C4-2B (cell line): ENCODE measurements around the gene SMIM1.
"Not testable (repeated sequence)": the region's sequence is repeated elsewhere in the genome, so short reads cannot be mapped to it uniquely, and the experiment has no call there.

ENCODE experiments used
- H3K27ac ChIP-seq: fragments of 450-650 bp; 2 replicates; pipeline ENCODE4 v1.5.1; 2017
- ZFX ChIP-seq: fragments of 450-650 bp; IDR thresholded peaks from 2 replicates; pipeline ENCODE4 v1.6.1; 2017
- TF ChIP-seq, protein P1 (sequence below): fragments of 450-650 bp; conservative IDR thresholded peaks from 2 replicates; pipeline ENCODE4 v1.5.1; 2017; ENCODE audit warnings: mild to moderate bottlenecking

Gene SMIM1

GRCh38 chr1:3745071-3745470 is 27.5 kb upstream of the SMIM1 start:
- TF ChIP-seq, protein P1, sequence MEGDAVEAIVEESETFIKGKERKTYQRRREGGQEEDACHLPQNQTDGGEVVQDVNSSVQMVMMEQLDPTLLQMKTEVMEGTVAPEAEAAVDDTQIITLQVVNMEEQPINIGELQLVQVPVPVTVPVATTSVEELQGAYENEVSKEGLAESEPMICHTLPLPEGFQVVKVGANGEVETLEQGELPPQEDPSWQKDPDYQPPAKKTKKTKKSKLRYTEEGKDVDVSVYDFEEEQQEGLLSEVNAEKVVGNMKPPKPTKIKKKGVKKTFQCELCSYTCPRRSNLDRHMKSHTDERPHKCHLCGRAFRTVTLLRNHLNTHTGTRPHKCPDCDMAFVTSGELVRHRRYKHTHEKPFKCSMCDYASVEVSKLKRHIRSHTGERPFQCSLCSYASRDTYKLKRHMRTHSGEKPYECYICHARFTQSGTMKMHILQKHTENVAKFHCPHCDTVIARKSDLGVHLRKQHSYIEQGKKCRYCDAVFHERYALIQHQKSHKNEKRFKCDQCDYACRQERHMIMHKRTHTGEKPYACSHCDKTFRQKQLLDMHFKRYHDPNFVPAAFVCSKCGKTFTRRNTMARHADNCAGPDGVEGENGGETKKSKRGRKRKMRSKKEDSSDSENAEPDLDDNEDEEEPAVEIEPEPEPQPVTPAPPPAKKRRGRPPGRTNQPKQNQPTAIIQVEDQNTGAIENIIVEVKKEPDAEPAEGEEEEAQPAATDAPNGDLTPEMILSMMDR, result no peak
- TF ChIP-seq ZFX, result no peak
- no peak overlapping the region for H3K27ac ChIP-seq

DNA sequence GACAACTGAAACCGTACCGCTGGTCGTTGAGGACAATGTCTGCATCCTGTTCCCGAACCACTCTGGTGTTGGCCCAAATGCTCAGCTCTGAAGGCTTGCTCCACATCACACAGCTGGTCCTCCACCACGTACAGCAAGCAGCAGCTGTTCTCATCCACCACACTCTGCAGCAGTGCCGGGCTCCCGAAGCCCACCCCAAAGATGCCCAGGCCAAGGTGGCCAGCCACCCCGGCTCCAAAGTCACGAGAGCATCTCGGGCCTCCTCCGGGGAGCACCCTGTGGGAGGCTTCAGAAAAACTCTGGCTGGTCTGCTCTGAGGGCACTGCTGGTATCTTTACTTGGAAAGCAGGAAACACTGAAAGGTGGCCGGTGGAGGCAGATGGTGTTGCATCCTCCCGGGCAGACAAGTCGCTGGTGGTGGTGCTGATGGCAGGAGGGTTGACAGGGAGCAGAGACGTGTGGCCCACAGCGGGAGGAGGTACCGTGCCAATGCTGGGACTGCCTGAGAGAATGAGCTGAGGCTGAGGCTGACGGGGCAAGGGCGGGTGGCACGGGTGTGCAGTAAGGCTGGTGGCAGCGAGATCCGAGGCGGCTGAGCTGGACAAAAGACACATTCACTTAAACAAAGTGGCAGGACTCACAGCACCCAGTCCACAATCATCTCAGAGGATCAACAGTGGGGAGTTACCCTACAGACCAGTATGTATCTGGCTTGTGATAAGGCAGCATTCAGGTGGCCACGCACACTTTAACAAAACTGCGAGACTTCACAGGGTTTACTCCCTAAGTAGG is 26.8 kb upstream of the SMIM1 start:
- TF ChIP-seq, protein P1, result no peak
- TF ChIP-seq ZFX, result no peak

DNA sequence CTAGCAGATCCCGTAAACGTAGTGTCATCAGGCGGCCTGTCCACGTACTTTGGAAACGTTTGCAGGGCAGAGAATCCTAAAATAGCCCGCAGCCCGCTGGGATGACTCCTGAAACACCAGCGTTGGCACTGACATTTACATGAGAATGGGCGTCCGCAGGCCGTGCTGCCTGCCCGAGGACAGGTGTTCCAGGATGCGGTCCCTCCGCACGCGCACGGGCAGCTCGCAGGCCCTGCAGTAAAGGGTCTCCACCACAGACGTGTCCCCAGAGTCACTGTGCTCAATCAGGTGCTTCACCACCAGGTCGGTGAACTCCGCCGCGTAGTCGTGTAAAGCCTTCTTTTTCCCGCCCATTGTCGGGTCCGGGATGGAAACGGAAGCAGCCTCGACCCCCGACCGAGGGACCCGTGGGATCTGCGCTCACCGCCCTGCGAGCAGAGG is 26.1 kb upstream of the SMIM1 start:
- TF ChIP-seq, protein P1, result no peak
- TF ChIP-seq ZFX, result no peak
- H3K27ac ChIP-seq, result peak overlapping the region; percentile 83

More for the DNA sequence above, 26.8 kb upstream of the SMIM1 start:
- peak overlapping the region; percentile 83; the same call in 1 of the 2 replicates for H3K27ac ChIP-seq

DNA sequence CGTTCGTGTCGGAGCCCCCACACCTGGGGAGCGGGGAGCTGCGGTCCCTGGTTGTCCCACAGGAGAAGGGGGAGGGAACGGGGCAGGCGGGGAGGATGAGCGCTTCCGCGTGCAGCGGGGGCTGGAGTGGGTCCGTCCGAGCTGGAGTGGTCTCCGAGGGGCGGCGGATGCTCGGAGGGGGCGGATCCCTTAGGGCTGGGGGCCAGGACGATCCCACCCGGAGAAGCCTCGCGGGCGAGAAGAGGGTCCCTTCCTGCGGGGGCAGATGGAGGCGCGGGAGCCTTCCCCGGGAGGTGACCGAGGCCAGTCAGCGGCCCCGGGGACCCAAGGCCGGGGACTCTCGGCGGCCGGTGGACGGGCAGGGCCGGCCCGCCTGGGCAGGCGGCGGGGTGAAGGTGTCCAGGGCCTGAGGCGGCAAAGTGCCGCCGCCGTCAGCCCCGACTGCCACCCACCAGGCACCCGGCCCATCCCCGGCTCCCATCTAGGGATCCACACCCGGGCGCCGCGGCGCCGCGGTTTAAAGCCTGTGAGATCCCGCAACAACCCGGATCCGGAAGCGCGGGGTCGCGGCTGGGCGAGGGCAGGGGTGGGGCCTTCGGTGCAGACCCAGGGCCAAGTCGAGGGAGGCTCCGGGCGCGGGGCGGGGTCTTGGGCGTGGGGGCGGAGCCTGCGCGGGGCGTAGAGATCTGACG is 25.6 kb upstream of the SMIM1 start:
- H3K27ac ChIP-seq, result peak overlapping the region; percentile 83
- TF ChIP-seq, protein P1, result no peak
- peak; percentile 83; the same call in 1 of the 2 replicates for TF ChIP-seq ZFX

DNA sequence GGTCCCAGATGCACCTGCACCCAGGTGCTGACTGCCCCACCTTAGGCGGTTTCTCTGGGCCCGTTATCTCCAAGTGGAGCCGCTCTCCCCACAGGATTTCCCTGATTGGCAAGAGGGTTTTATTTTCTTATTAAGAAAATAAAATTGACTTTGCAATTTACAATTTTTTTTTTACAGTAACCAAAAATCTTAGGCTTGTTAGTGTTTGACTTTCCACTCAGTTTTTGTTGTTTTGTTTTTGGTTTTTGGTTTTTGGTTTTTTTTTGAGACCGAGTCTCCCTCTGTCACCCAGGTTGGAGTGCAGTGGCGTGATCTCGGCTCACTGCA is 25.1 kb upstream of the SMIM1 start:
- peak overlapping the region; percentile 83; the same call in 1 of the 2 replicates for H3K27ac ChIP-seq
- TF ChIP-seq ZFX, result no peak
- TF ChIP-seq, protein P1, result no peak

- H3K27ac ChIP-seq, result no peak overlapping the region
- TF ChIP-seq, protein P1, result no peak
- TF ChIP-seq ZFX, result no peak
These were observed 24.6 kb upstream of the SMIM1 start for GRCh38 chr1:3747903-3748302.

GRCh38 chr1:3748316-3748900 is 24.1 kb upstream of the SMIM1 start:
- not testable (repeated sequence) for H3K27ac ChIP-seq
